NCI-H1436 (cell line): ENCODE data around the gene COPS9.

Experiments
- DNase-seq: peaks from one replicate; lab custom pipeline; 2025; lab: John Stamatoyannopoulos, UW

COPS9 gene

DNA sequence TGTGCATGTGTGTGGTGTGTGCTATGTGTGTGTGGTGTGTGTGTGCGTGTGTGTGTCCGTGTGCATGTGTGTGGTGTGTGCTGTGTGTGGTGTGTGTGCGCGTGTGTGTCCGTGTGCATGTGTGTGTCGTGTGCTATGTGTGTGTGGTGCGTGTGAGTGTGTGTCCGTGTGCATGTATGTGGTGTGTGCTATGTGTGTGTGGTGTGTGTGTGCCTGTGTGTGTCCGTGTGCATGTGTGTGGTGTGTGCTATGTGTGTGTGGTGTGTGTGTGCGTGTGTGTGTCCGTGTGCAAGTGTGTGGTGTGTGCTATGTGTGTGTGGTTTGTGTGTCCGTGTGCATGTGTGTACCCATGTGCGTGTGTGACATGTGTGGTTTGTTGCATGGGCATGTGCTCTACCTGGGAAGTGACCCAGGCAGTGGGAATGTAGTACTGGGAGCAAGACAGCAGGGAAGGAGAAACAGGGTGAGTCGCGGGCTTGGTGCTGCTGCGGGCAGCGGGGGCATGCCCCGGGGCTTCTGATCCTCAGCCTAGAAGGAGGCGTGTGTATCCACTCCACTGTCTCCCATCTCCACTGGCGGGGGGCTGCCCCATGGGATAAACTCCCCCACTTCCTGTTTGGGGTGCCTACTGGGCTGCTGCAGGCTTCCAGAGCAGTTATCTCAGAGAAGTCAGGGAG, 11.9 kb upstream of the COPS9 start:
- no peak for DNase-seq

- no peak for DNase-seq
These were observed 11.3 kb upstream of the COPS9 start for GRCh38 chr2:240147382-240147781.

DNA sequence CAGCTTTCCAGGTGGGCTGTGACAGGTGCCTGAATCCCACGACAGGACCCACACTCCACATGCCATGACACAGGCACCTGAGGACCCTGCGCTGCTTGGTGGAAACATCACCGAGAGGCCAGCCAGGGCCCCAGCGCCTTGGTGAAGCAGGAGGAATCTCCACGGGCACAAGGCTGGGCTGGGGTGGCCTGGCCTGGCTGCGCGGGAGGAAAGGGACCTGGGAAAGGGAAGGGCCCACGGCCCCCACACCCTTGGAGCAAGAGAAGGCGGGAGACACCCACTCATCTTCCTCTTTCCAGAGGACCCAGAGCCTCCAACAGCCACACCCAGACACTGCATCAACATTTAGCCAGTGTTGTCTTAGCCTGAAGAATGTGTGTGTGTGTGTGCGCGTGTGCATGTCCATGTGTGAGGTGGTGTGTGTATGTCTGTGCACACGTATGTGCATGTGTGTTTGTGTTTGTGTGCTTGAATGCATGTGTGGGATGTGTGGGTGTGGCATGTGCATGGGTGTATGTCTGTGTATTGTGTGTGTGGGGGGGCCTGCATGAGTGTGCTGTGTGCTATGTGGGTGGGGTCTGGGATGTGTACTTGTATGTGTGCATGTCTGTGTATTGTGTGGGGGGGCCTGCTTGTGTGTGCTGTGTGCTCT, 10.6 kb upstream of the COPS9 start:
- no peak for DNase-seq

- DNase-seq: no peak
These were observed 10.0 kb upstream of the COPS9 start for GRCh38 chr2:240146141-240146561.

GRCh38 chr2:240145461-240145860, 9.4 kb upstream of the COPS9 start:
- no peak for DNase-seq

- DNase-seq: no peak
These were observed 8.7 kb upstream of the COPS9 start for GRCh38 chr2:240144649-240145261.

DNA sequence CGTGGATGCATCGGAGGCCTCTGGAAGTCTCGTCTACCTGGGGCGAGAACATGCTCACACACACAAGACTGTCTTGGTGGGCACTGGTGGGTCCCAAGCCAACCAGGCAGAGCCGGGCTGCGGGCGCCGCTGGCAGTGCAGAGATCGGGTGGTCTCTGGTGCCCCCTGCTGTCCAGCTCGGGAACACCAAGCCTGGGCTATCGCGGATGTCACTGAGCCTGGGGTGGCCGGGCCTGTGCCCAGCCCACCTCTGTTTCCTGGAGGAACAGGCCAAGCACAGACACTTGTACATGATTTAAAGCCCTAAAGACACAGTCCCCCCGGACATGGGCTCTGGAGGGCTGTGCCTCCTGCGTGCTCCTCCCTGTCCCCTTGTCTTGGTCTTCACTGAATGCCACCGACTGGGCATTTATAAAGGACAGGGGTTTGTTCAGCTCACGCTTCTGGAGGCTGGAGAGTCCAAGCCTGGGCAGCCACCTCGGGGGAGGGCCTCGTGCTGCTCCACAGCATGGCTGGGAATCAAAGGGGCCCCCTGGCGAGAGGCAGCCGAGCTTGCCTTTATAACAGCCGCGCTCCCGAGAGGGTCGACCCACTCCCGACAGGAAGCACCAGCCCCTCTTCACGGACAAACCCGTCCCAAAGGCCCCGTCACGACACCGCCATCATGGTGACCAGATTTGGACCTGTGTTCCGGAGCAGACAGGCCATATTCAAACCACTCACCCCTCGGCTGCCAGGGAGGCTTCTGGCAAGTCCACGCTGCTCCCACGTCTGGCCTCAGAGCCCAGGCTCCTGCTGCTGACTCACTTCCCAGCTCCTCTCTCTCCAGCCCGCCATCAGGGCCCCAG, 7.9 kb upstream of the COPS9 start:
- peak; percentile 16 for DNase-seq

- DNase-seq: no peak
These were observed 7.2 kb upstream of the COPS9 start for GRCh38 chr2:240143276-240143675.

DNA sequence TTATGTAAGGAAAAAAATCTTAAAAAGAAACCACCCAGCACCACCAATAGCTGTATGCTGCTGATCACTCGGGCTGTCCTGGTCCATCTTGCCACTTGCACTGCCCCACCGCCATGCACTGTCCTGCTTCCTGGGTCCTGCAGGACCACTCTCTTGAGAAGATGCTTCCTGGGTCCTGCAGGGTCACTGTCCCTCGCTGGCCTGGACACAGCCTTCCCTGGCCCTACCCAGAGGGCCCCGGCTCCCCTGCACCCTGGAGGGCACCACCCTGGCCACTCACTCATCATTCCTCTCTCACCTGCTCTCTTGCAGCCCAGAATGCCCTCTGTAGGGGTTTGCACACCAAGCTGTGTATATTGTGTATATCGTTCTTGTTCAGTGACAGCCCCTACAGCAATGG, 6.8 kb upstream of the COPS9 start:
- DNase-seq: no peak

- DNase-seq: no peak
These were observed 6.2 kb upstream of the COPS9 start for GRCh38 chr2:240142256-240142775.

- no peak for DNase-seq
These were observed 5.6 kb upstream of the COPS9 start for GRCh38 chr2:240141736-240142135.

- DNase-seq: no peak
These were observed 4.8 kb upstream of the COPS9 start for GRCh38 chr2:240140920-240141319.

GRCh38 chr2:240140511-240140910, 4.4 kb upstream of the COPS9 start, which contains the start of gene OTOS:
OTOS (minus strand) TSS chr2:240140658; CDS start chr2:240140326, 332 bp downstream.
- DNase-seq: no peak

DNA sequence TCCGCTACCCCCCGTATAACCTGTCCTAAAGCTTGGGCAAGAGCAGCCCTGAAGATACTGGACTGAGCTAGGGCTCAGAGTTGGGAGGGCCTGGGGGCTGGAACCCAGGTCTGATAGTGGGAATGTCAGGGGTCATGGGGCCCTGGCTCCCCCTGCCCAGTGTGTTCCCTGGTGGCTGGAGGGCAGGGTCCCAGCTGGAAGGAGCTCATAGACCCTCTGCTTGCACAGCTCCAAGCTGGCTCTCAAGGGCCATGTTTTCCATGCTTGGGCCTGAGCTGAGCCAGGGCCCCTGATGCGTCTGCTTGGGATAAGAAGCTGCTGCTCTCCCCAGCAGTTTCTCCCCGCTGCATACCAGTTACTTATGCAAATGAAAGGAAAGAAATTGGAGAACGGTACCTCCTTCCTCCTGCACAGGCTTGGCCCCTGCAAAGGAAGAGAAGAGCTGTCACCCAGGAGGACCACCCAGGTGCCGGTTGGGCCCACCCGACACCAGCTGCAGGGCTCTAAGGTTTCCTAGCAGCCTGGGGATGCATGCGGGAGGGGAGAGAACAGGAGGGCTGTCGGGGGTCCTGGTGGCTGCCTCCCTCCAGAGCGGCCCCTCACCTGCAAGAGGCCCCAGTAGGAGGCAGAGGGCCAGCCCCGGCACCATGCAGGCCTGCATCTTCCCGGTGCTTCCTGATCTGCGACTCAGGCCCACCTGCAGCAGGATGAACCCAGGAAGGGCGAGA, 3.7 kb upstream of the COPS9 start:
- DNase-seq: no peak

DNA sequence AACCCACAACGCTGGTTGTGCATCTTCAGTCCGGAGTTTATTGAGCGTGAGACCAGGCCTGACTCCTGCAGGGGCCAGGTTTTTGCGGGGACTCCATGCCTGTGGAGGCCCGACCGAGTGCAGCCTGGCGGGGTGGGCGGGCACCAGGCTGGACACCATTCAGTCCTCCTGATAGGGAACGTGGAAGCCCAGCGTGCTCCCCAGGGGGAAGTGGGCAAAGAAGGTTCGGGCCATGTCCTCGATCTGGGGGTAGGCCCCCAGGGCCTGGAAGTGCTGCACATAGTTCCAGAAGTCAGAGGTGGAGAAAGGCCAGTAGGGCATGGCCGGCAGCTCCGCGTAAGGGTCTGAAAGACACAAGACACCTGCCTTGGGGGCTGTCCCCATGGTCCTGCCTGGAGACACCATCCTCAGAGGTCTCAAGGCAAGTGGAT, 2.9 kb upstream of the COPS9 start:
- DNase-seq: no peak

GRCh38 chr2:240138254-240138984, 2.3 kb upstream of the COPS9 start:
- DNase-seq: no peak

DNA sequence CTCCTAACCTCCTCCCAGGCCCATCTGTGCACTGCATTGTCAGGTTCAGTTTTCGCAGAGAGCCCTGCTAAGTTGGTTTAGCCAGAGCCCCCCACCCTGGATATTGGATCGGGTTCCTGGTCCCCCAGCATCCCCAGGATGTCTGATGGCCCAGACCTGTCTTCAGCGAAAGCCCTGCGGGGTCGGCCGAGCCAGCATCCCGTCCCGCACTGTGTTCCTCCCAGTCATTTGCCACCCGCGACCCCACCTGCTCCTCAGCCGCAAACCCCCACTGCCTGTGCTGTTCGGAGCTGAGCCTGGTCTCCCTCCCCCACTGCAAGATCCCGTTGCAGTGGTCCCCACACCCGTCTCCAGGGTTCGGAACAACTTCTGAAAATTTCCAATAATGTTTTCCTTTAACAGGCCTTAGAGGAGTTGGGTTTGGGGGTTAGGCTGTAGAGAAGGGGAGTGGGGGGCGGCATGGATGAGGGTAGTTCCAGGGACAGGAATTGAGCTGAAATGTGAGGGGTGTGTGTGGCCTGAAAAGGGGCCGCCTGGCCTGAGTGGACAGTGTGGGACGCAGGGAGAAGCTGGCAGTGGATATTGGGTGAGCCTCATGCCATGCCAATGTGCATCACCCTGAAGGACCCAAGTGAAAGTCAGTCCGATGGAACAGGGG, 1.6 kb upstream of the COPS9 start:
- DNase-seq: no peak

GRCh38 chr2:240136671-240137292, 677 bp upstream of the COPS9 start:
- no peak for DNase-seq

GRCh38 chr2:240135706-240136012, 446 bp downstream of the COPS9 start:
- DNase-seq: no peak

DNA sequence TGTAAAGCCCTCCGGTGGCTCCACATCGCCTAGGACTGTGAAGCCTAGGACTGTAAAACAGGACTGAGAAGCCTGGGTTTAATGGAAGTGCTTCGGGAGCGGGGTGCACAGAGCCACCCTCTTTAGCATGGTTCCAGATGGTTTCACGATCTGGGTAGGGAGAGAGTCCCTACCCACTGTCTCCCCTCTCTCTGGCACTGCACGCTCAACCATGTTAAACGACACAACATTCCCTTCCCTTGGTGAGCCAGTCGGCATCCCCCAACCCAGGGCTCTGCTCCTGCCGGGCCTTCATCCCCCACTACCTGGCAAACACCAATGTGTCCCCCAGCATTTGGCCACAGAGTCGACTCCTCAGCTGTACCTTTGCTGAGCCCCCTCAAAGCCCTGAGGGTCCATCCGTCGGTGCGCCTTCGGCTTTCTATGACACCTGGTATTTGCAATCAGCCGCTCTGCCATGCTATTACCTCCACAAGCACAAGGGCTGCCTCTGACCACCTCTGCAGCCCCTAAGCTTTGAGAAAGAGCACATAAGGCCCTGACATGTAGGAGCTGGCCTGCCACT, 1.1 kb downstream of the COPS9 start:
- no peak for DNase-seq
